Measurements from ENCODE around the gene TAF1A. TPM values are rescaled to one million over a fixed set of nuclear protein-coding genes. Genes with fewer than 3 reads are reported as not detected.

The TAF1A gene
- total RNA-seq, 3 donors from 2014 or later: 4.7 to 6.6 (median 6.0) TPM

GRCh38 chr1:222596696-222597095 is 7.0 kb upstream of the TAF1A start:
- intact Hi-C loops (cut with DNase I, micrococcal nuclease): no loop called here
- peaks cover 3% of the 10 kb centered on the region for H3K4me1 ChIP-seq (ENCODE audit: low read depth)
- TF ChIP-seq CTCF (IDR thresholded peaks at IDR 0.05): no peak
- no peaks in the 10 kb centered on the region for H3K36me3 ChIP-seq (ENCODE audit: low read depth)
- no peaks in the 10 kb centered on the region for H3K9me3 ChIP-seq
- no peak for ATAC-seq
- DNase-seq: no peak
- no peak overlapping the region for H3K4me3 ChIP-seq

GRCh38 chr1:222594789-222595188 is 5.1 kb upstream of the TAF1A start:
- H3K4me3 ChIP-seq: no peak overlapping the region
- intact Hi-C loops (cut with DNase I, micrococcal nuclease): no loop called here
- ATAC-seq: no peak

GRCh38 chr1:222592171-222592570 is 2.4 kb upstream of the TAF1A start:
- TF ChIP-seq CTCF (IDR thresholded peaks at IDR 0.05): no peak
- ATAC-seq: no peak

More at GRCh38 chr1:222594789-222595188, 5.1 kb upstream of the TAF1A start:
- TF ChIP-seq CTCF (IDR thresholded peaks at IDR 0.05): no peak
- Histone ChIP-seq H3K9me3 (no peaks in the 10 kb centered on the region), H3K36me3 (ENCODE audit: low read depth) (no peaks in the 10 kb centered on the region), H3K4me1 (ENCODE audit: low read depth) (peaks cover 6% of the 10 kb centered on the region)
- DNase-seq: no peak

GRCh38 chr1:222588135-222588534 is 1.6 kb downstream of the TAF1A start:
- Histone ChIP-seq H3K9me3 (no peaks in the 10 kb centered on the region), H3K4me1 (ENCODE audit: low read depth) (peaks cover 13% of the 10 kb centered on the region), H3K36me3 (ENCODE audit: low read depth) (no peaks in the 10 kb centered on the region), H3K4me3 (no peak overlapping the region)
- DNase-seq: no peak
- intact Hi-C loops (cut with DNase I, micrococcal nuclease): no loop called here
- no peak for TF ChIP-seq CTCF (IDR thresholded peaks at IDR 0.05)
- no peak for ATAC-seq

More at GRCh38 chr1:222592171-222592570, 2.4 kb upstream of the TAF1A start:
- no peak for DNase-seq
- H3K36me3 ChIP-seq (ENCODE audit: low read depth): no peaks in the 10 kb centered on the region
- no peak overlapping the region for H3K4me3 ChIP-seq
- intact Hi-C loops (cut with DNase I, micrococcal nuclease): no loop called here
- H3K4me1 ChIP-seq (ENCODE audit: low read depth): peaks cover 13% of the 10 kb centered on the region
- H3K9me3 ChIP-seq: no peaks in the 10 kb centered on the region

GRCh38 chr1:222586842-222587241 is 2.9 kb downstream of the TAF1A start:
- H3K9me3 ChIP-seq: no peaks in the 10 kb centered on the region
- DNase-seq (no peak), ATAC-seq (no peak)
- H3K36me3 ChIP-seq (ENCODE audit: low read depth): no peaks in the 10 kb centered on the region
- TF ChIP-seq CTCF (IDR thresholded peaks at IDR 0.05): no peak
- H3K4me3 ChIP-seq: no peak overlapping the region
- intact Hi-C loops (cut with DNase I, micrococcal nuclease): no loop called here
- peaks cover 13% of the 10 kb centered on the region for H3K4me1 ChIP-seq (ENCODE audit: low read depth)

- Histone ChIP-seq H3K9me3 (no peaks in the 10 kb centered on the region), H3K36me3 (ENCODE audit: low read depth) (no peaks in the 10 kb centered on the region), H3K4me3 (no peak overlapping the region), H3K4me1 (ENCODE audit: low read depth) (no peaks in the 10 kb centered on the region)
- no peak for TF ChIP-seq CTCF (IDR thresholded peaks at IDR 0.05)
- intact Hi-C loops (cut with DNase I, micrococcal nuclease): no loop called here
- ATAC-seq: peak; percentile 24
- no peak for DNase-seq
Observed at GRCh38 chr1:222583079-222583478, 6.7 kb downstream of the TAF1A start.

Measured in mucosa of descending colon (tissue), 3 donors.